ENCODE data around the gene FSTL5. TPM values are rescaled to one million over a fixed set of nuclear protein-coding genes. Genes with fewer than 3 reads are reported as not detected.

FSTL5 gene
- total and polyA plus RNA-seq, 2 donors (not counting 3 experiments of a cell fraction or from before 2014, with no cell fraction given) = 1.3 to 1.9 TPM

DNA sequence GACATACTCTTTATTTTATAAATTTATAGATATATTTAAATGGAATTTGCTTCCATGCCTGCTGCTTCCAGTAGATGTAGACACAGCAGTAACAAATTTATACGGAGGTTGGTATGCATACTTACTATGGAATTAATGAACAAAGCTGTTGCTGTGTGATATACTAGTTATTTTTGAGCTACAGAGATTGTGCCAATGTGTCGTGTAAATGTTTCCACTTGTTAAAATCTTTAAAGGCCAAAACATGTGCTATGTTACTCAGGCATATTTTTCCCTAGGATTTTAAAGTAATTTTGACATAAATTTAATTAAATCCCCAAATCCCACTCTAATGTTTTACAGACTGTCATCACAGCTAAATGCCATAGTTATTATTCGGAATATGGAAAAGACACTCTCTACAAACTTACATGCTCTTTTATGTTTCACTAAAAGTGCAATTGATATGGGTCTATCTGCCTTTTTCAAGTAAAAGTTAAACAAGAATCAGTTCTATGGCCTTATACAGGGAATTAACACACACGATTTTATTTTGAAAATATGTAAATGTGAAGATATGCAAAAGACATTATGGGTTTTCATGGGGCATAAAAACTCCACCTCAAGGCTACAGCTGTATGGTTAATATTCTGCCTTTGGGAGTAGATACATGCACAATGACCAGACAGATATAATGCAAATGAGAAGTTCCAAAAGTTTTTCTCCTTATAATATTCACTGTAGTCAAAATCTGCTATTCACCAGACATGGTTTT lies 256.8 kb downstream of the FSTL5 start:
- BruUV-seq (replicated peaks) = no TSS peak
- intact Hi-C loops (cut with micrococcal nuclease) = no loop called here
- DNase-seq (ENCODE audit: low read depth, low spot score) = no peak
- Histone ChIP-seq H3K27me3 (ENCODE audit: control insufficient read depth in 2 of 2, insufficient read depth in 2 of 2, low read length in 2 of 2) (no peaks in the 10 kb centered on the region), H2AFZ (ENCODE audit: low read depth, low read length) (no peak overlapping the region), H3K4me2 (ENCODE audit: insufficient read depth, low read length) (no peak overlapping the region), H3K79me2 (ENCODE audit: control insufficient read depth, insufficient read depth, low read length) (no peaks in the 10 kb centered on the region), H3K27ac (ENCODE audit: insufficient read depth, low read depth, low read length) (no peak overlapping the region), H3K9me1 (replicated peaks; ENCODE audit: control insufficient read depth, extremely low read depth, insufficient read depth, low read length) (no peaks in the 10 kb centered on the region), H4K20me1 (replicated peaks; ENCODE audit: control insufficient read depth, extremely low read depth, insufficient read depth, low read length) (no peaks in the 10 kb centered on the region), H3K9ac (replicated peaks; ENCODE audit: extremely low read depth, insufficient read depth, low read length) (no peak overlapping the region), H3K4me1 (ENCODE audit: control insufficient read depth, extremely low read depth, insufficient read depth, low read length) (no peaks in the 10 kb centered on the region), H3K36me3 (ENCODE audit: control insufficient read depth in 2 of 2, extremely low read depth in 1 of 2, insufficient read depth in 2 of 2, low read length in 2 of 2) (no peaks in the 10 kb centered on the region), H3K4me3 (replicated peaks in 1 of 3; ENCODE audit: insufficient read depth in 1 of 3, low read depth in 1 of 3, low read length in 3 of 3) (no peak overlapping the region), H3K9me3 (replicated peaks; ENCODE audit: control insufficient read depth, insufficient read depth, low read length) (no peaks in the 10 kb centered on the region)
- CTCF ChIA-PET = interaction anchor here (1.7 kb wide), 1 partner anchor 14 kb away, joined by 3 read pairs; no protein-coding TSS in a partner anchor
- POLR2A ChIA-PET = no interaction called here
- FAIRE-seq = no peak
- no peak for TF ChIP-seq GATA2 (IDR thresholded peaks at IDR 0.05; ENCODE audit: insufficient read depth, insufficient read length, low read depth, low read length)
- TF ChIP-seq POLR2AphosphoS5 (IDR thresholded peaks at IDR 0.05; ENCODE audit: insufficient read depth, low read depth, low read length) = no peak
- TF ChIP-seq, protein P1, sequence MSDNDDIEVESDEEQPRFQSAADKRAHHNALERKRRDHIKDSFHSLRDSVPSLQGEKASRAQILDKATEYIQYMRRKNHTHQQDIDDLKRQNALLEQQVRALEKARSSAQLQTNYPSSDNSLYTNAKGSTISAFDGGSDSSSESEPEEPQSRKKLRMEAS (IDR thresholded peaks at IDR 0.05; ENCODE audit: insufficient read depth, insufficient read length) = no peak
- TF ChIP-seq, protein P2, sequence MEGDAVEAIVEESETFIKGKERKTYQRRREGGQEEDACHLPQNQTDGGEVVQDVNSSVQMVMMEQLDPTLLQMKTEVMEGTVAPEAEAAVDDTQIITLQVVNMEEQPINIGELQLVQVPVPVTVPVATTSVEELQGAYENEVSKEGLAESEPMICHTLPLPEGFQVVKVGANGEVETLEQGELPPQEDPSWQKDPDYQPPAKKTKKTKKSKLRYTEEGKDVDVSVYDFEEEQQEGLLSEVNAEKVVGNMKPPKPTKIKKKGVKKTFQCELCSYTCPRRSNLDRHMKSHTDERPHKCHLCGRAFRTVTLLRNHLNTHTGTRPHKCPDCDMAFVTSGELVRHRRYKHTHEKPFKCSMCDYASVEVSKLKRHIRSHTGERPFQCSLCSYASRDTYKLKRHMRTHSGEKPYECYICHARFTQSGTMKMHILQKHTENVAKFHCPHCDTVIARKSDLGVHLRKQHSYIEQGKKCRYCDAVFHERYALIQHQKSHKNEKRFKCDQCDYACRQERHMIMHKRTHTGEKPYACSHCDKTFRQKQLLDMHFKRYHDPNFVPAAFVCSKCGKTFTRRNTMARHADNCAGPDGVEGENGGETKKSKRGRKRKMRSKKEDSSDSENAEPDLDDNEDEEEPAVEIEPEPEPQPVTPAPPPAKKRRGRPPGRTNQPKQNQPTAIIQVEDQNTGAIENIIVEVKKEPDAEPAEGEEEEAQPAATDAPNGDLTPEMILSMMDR (IDR thresholded peaks at IDR 0.05; ENCODE audit: extremely low read depth in 1 of 2, insufficient read depth in 1 of 2, low read depth in 1 of 2, low read length in 2 of 2) = no peak
- no peak for TF ChIP-seq POLR2A (IDR thresholded peaks at IDR 0.05; ENCODE audit: low read depth, low read length)
- dilution Hi-C loops (cut with MboI; ENCODE audit: extremely low pct_ligation_motif_present, low sequenced_read_pairs) = no loop called here

All from endothelial cell of umbilical vein (primary cell).